Globus pallidus (tissue), 1 donor: ENCODE results near the gene FBXO15.

ENCODE experiments used
- DNase-seq: peaks from one replicate; pipeline ENCODE4 v3.0.0-alpha.2; 2015; ENCODE audit warnings: low spot score

Gene FBXO15

GRCh38 chr18:74114116-74114515, 33.5 kb downstream of the FBXO15 start:
- DNase-seq: no peak

GRCh38 chr18:74113711-74114110, 33.9 kb downstream of the FBXO15 start:
- DNase-seq: no peak

- no peak for DNase-seq
Observed at GRCh38 chr18:74110976-74111375, 36.7 kb downstream of the FBXO15 start.

DNA sequence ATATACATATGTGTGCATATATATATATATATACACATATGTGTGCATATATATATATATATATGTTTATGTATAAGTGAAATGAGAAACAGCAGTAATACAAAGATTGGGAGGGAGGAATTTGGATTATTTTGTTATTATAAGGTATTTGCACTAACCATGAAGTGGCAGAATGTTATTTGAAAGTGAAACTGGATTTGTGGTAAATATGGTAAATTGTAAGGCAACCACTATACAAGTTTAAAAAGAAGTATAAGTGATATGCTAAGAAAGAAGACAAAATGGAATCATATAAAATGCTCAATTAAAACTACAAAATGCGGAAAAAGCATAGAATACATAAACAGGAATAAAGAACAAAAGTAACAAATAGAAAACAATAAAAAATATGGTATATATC, 37.5 kb downstream of the FBXO15 start:
- no peak for DNase-seq

DNA sequence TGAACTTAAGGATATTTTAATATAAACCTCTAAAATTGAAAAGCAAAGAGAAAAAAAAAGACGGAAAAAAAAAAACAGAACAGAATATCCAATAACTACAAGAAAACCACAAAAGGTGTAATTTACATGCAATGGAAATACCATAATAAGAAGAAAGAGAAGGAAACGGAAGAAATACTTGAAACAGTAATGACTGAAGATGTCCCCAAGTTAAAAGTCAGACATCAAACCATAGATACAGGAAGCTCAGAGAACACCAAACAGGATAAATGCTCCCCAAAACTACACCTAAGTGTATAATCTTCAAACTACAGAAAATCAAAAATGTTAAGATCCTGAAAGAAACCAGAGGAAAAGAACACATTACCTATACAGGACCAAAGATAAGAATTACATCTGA, 39.2 kb downstream of the FBXO15 start:
- DNase-seq: no peak

GRCh38 chr18:74097803-74098202, 49.8 kb downstream of the FBXO15 start:
- no peak for DNase-seq

DNA sequence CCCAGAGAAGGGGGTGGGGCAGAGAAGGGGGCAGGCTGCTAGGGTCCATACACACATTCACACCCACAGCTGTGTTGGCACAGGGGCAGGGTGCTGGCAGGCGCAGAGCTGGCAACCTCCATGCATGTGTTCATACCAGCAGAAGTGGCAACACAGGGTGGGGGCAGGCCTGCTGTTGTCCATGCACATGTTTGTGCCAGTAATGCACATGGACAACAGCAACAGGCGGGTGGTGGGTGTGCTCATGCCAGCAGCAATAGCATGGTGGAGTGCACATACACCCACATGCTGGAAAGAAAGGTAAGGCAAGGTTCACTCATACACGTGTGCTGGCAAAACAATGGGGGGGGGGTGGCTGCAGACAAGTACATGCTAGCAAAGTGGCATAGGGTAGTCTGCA, 54.7 kb downstream of the FBXO15 start:
- no peak for DNase-seq

DNA sequence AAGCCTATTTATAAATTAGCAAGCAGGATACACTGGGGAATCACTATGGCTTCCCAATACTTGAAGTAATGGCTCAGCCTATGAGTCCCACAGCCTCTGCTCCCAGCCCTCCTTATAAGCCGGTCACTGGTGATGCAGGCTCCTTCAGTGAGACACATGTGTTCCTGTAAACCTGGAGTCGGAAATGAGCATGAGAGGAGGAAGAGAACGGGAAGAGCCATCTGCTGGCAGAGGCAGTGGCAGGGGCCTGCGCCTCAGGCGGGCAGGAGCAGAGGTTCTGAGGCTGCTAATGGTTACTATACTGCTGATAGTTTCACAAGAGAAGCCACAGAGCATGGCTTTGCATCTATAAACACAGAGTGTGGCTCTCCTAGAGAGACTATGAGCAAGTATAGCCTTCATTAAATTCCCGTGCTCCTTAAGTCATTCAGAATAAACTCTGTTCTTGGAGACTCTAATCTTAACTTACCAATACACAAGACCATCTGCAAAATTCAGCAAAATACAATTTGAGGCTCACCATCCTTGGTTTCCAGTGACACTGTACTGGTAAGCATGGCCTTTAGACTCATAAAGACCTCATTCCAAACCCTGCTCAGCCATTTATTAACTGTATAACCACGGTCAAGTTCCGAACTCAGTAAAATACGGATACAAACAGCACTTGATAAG, 63.3 kb downstream of the FBXO15 start:
- DNase-seq: no peak

GRCh38 chr18:74083557-74083952, 64.1 kb downstream of the FBXO15 start:
- DNase-seq: no peak

- peak; percentile 9 for DNase-seq
Observed at GRCh38 chr18:74082742-74083556, 64.7 kb downstream of the FBXO15 start.

- peak; percentile 83 for DNase-seq
Observed at GRCh38 chr18:74081966-74082741, 65.5 kb downstream of the FBXO15 start.

- DNase-seq: no peak
Observed at GRCh38 chr18:74078257-74078656, 69.4 kb downstream of the FBXO15 start.

GRCh38 chr18:74074668-74075564, 72.7 kb downstream of the FBXO15 start:
- no peak for DNase-seq

GRCh38 chr18:74073957-74074667, 73.5 kb downstream of the FBXO15 start:
- DNase-seq: no peak

DNA sequence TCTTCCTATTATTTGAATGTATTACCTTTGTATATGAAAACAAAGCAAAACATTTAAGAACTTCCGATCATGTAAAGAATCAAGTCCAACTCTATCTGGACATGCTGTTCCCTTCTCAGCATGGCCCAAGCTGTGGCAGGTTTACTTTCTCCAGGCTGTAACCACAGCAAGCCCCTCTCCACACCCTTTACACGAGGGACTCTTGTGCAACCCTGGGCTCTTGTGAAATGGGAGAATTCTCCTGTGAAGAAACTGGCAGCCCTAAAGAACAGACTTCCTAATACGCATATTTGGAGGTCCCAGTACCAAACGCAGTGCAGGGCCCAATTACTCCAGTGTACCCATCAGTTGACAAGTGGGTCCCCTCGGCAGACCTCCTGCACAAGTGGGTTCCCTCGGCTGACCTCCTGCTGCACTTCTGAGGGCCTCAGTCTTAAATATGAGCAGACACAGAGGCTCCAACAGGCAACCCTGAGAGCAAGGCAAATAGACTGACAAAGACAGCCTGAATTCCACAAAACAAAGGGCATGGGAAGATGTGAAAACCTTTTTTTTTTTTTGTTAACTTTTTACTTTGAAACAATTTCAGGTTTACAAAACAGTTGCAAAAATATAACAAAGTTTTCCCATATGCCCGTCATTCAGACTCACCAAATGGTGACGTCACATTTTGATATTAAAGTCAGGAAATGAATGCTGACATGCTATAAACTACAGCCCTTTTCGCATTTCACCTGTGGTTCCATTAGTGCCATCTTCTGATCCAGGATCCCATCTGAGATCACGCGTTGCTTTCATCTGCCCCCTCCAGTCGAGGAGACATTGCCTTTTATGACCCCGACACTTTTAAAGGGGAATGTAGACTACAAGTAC, 78.2 kb downstream of the FBXO15 start:
- DNase-seq: no peak

DNA sequence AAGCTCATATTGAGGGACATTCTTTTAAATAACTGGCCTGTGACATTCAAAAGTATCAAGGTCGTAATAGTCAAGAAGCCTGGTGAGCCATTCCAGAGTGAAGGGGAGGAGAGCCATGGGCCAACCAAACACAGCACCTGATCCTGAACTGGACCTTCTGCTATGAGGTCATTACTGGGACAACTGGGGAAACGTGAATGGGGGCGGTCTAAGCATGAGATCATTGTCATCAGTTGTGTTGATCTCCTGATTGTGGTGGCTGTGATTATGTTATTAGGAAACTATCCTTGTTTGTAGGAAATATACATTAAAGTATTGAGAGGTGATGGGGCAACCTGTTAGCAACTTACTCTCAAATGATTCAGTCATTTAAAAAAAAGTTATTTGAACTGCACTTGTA, 79.3 kb downstream of the FBXO15 start:
- DNase-seq: no peak

DNA sequence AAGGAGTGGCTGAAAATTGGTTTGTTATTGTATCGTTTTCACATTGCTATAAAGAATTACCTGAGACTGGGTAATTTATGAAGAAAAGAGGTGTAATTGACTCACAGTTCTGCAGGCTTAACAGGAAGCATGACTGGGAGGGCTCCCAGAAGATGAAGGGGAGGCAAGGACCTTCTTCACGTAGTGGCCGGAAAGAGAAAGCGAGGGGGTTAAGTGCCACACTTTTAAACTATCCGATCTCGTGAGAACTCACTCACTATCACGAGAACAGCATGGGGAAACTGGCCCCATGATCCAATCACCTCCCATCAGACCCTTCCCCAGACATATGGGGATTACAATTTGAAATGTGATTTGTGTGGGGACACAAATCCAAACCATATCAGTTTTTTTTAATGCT, 81.6 kb downstream of the FBXO15 start:
- no peak for DNase-seq

DNA sequence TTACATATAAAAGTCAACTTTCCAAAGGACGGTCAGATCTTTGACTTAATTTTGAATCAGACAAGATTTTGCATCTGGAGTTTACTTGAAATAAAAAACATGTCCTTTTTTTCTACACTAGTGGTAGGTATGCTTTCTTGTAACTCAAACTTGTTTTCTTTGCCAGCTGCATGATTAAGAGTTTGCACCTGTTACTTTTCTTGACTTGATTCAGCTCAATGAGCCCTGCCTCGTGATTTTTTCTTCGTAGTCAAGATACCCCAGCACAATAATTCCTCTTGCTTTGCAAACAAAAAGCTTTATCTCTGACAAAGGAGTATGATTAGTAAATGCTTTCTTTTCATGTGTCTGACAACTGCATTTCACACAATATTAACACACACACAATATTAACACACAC, 82.3 kb downstream of the FBXO15 start:
- no peak for DNase-seq

DNA sequence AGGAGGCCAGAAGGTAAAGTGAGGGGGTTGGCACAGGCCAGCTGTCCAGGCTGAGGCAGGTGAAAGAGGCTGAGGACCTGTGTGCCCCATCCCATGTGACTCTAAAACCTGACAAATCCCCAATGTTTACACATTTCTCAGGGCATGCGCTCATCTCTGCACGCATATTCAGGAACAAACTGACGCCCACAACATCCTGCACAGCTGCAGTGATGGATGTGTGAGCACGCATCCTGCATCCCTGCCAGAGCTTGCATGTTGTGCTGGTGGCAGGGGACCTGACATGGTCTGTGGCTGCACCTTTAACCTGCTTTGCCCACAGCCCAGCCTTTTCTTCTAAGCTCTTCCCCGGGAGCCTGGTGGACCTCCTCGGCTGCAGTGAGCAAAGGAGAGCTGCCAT, 83.1 kb downstream of the FBXO15 start:
- DNase-seq: no peak

GRCh38 chr18:74063557-74063956, 84.1 kb downstream of the FBXO15 start:
- no peak for DNase-seq
